GM19452 (cell line): ENCODE data around the gene NXPH1.

Experiments used
- ATAC-seq: cut with Tn5 transposase; IDR thresholded peaks from one replicate; pipeline ENCODE4 v1.9.1; 2021; ENCODE audit not compliant: unreplicated experiment

NXPH1 gene

GRCh38 chr7:8491544-8492489, 58.4 kb downstream of the NXPH1 start:
- ATAC-seq, result no peak

GRCh38 chr7:8499128-8499527, 65.7 kb downstream of the NXPH1 start:
- ATAC-seq, result no peak

GRCh38 chr7:8500286-8500685, 66.9 kb downstream of the NXPH1 start:
- ATAC-seq, result no peak

- no peak for ATAC-seq
These were observed 74.2 kb downstream of the NXPH1 start for GRCh38 chr7:8507566-8507965.

GRCh38 chr7:8509621-8510020, 76.2 kb downstream of the NXPH1 start:
- no peak for ATAC-seq

- ATAC-seq, result no peak
These were observed 78.4 kb downstream of the NXPH1 start for GRCh38 chr7:8511855-8512254.

- no peak for ATAC-seq
These were observed 81.5 kb downstream of the NXPH1 start for GRCh38 chr7:8514781-8515519.

- no peak for ATAC-seq
These were observed 82.3 kb downstream of the NXPH1 start for GRCh38 chr7:8515640-8516185.

GRCh38 chr7:8516976-8517375, 83.6 kb downstream of the NXPH1 start:
- no peak for ATAC-seq

GRCh38 chr7:8528311-8528710, 94.9 kb downstream of the NXPH1 start:
- ATAC-seq, result no peak

GRCh38 chr7:8531991-8532515, 98.6 kb downstream of the NXPH1 start:
- no peak for ATAC-seq

- no peak for ATAC-seq
These were observed 103.0 kb downstream of the NXPH1 start for GRCh38 chr7:8536431-8536830.

GRCh38 chr7:8549046-8549445, 115.6 kb downstream of the NXPH1 start:
- ATAC-seq, result no peak

GRCh38 chr7:8560501-8560900, 127.1 kb downstream of the NXPH1 start:
- no peak for ATAC-seq

- no peak for ATAC-seq
These were observed 128.0 kb downstream of the NXPH1 start for GRCh38 chr7:8561449-8561848.

GRCh38 chr7:8564281-8564680, 130.9 kb downstream of the NXPH1 start:
- no peak for ATAC-seq

- ATAC-seq, result no peak
These were observed 132.6 kb downstream of the NXPH1 start for GRCh38 chr7:8566016-8566415.

- ATAC-seq, result no peak
These were observed 134.2 kb downstream of the NXPH1 start for GRCh38 chr7:8567626-8568025.

- no peak for ATAC-seq
These were observed 146.3 kb downstream of the NXPH1 start for GRCh38 chr7:8579661-8580194.

GRCh38 chr7:8581842-8582241, 148.4 kb downstream of the NXPH1 start:
- ATAC-seq, result no peak

- no peak for ATAC-seq
These were observed 149.3 kb downstream of the NXPH1 start for GRCh38 chr7:8582728-8583127.
